ENCODE data around the gene CATSPER3.

Gene CATSPER3

DNA sequence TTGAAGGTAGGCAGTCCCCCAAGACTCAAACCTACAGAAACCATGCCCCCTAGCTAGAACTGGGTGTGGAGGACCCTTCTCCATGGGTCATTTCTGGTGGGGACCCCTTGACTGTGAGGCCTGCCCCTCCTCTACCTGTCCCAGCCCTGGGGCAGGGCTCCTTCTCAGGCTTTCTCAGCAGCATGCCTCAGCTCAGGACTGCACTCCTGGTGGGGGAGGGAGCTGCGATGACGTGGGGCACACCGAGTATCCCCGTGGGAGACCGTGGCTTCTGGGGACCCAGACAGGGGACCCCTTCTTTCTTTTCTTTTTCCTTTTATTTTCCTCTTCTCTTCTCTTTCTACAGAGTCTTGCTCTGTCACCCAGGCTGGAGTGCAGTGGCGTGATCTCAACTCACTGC, 93.3 kb downstream of the CATSPER3 start:
- no peak overlapping the region for H3K4me3 ChIP-seq (ENCODE audit: low read length)
- no peak for DNase-seq (ENCODE audit: low read depth)
- TF ChIP-seq, protein P1, sequence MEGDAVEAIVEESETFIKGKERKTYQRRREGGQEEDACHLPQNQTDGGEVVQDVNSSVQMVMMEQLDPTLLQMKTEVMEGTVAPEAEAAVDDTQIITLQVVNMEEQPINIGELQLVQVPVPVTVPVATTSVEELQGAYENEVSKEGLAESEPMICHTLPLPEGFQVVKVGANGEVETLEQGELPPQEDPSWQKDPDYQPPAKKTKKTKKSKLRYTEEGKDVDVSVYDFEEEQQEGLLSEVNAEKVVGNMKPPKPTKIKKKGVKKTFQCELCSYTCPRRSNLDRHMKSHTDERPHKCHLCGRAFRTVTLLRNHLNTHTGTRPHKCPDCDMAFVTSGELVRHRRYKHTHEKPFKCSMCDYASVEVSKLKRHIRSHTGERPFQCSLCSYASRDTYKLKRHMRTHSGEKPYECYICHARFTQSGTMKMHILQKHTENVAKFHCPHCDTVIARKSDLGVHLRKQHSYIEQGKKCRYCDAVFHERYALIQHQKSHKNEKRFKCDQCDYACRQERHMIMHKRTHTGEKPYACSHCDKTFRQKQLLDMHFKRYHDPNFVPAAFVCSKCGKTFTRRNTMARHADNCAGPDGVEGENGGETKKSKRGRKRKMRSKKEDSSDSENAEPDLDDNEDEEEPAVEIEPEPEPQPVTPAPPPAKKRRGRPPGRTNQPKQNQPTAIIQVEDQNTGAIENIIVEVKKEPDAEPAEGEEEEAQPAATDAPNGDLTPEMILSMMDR (conservative IDR thresholded peaks at IDR 0.05; ENCODE audit: low read depth, low read length): no peak
